ENCODE measurements around the gene GNAQ. TPM values are rescaled to one million over a fixed set of nuclear protein-coding genes. Genes with fewer than 3 reads are reported as not detected.

The GNAQ gene
- total and polyA plus RNA-seq, 2 donors (not counting 1 experiment from before 2014, with no cell fraction given) = 30.4 to 74.3 TPM

DNA sequence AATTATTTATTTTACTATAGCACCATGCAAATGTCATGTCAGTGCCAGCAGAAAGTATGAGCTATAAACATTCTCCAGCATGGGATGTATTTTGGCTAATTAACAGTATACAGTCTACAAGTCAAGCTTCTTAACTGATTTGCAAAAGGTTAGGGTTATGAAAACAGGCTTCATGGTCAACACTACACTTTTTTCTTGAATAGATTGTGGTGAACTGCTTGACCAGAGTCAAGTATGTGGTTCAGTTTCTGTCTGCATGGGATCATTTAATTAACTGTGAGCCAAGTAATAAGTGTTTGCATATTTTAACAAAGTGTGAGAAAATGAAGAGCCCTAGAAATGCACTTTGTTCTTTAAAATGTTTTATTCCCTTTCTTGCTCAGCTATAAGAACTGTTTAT is 14.5 kb upstream of the GNAQ start:
- Histone ChIP-seq H3K27ac (ENCODE audit: insufficient read depth, low read length) (no peak overlapping the region), H3K4me2 (ENCODE audit: extremely low read depth, insufficient read depth, low read length) (no peak overlapping the region), H3K4me3 (replicated peaks in 1 of 4; ENCODE audit: control extremely low read depth in 1 of 4, insufficient read depth in 1 of 4, low read depth in 3 of 4, low read length in 4 of 4) (no peak overlapping the region), H2AFZ (ENCODE audit: low read length) (no peak overlapping the region), H3K4me1 (ENCODE audit: control insufficient read depth, extremely low read depth, insufficient read depth, low read length) (no peaks in the 10 kb centered on the region), H3K27me3 (ENCODE audit: control insufficient read depth, insufficient read depth, low read length) (peaks cover 2% of the 10 kb centered on the region), H3K36me3 (ENCODE audit: control insufficient read depth, insufficient read depth, low read length) (no peaks in the 10 kb centered on the region), H3K9ac (ENCODE audit: insufficient read depth, low read length) (no peak overlapping the region), H3K9me3 (ENCODE audit: control insufficient read depth, insufficient read depth, low read depth, low read length) (no peaks in the 10 kb centered on the region), H4K20me1 (ENCODE audit: control insufficient read depth, extremely low read depth, insufficient read depth, low read length) (no peaks in the 10 kb centered on the region), H3K79me2 (ENCODE audit: control insufficient read depth, insufficient read depth, low read length) (no peaks in the 10 kb centered on the region)
- TF ChIP-seq EZH2 (IDR thresholded peaks at IDR 0.05; ENCODE audit: low read length, missing control alignments) = no peak
- TF ChIP-seq, protein P1, sequence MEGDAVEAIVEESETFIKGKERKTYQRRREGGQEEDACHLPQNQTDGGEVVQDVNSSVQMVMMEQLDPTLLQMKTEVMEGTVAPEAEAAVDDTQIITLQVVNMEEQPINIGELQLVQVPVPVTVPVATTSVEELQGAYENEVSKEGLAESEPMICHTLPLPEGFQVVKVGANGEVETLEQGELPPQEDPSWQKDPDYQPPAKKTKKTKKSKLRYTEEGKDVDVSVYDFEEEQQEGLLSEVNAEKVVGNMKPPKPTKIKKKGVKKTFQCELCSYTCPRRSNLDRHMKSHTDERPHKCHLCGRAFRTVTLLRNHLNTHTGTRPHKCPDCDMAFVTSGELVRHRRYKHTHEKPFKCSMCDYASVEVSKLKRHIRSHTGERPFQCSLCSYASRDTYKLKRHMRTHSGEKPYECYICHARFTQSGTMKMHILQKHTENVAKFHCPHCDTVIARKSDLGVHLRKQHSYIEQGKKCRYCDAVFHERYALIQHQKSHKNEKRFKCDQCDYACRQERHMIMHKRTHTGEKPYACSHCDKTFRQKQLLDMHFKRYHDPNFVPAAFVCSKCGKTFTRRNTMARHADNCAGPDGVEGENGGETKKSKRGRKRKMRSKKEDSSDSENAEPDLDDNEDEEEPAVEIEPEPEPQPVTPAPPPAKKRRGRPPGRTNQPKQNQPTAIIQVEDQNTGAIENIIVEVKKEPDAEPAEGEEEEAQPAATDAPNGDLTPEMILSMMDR (conservative IDR thresholded peaks at IDR 0.05 in 1 of 2, IDR thresholded peaks at IDR 0.05 in 1 of 2; ENCODE audit: low read depth in 1 of 2, low read length in 2 of 2) = no peak
- no peak for DNase-seq (ENCODE audit: low read depth in 2 of 2)

DNA sequence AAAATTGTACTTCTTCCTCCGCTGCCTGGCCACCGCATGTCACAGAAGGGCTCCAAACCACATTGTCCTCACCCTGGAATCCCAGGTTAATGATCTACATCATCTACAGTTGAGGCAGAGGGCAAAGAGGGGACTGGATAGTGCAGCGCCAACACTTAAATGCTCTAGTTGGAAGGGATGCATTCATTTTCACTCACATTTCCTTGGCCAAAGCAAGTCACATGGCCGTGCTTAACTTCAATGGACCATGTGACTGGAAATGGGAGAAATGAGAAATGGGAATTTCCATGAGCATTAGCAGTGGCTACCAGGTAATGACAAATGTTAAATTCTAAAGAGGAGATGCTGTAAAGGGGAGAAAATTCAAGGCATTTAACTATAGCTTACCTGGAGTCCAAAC is 13.3 kb upstream of the GNAQ start:
- Histone ChIP-seq H2AFZ (ENCODE audit: low read length) (no peak overlapping the region), H3K4me2 (ENCODE audit: extremely low read depth, insufficient read depth, low read length) (no peak overlapping the region), H3K79me2 (ENCODE audit: control insufficient read depth, insufficient read depth, low read length) (no peaks in the 10 kb centered on the region), H3K27me3 (ENCODE audit: control insufficient read depth, insufficient read depth, low read length) (peaks cover 2% of the 10 kb centered on the region), H3K4me3 (replicated peaks in 1 of 4; ENCODE audit: control extremely low read depth in 1 of 4, insufficient read depth in 1 of 4, low read depth in 3 of 4, low read length in 4 of 4) (no peak overlapping the region), H3K36me3 (ENCODE audit: control insufficient read depth, insufficient read depth, low read length) (no peaks in the 10 kb centered on the region), H3K9me3 (ENCODE audit: control insufficient read depth, insufficient read depth, low read depth, low read length) (no peaks in the 10 kb centered on the region), H3K9ac (ENCODE audit: insufficient read depth, low read length) (no peak overlapping the region), H3K27ac (ENCODE audit: insufficient read depth, low read length) (no peak overlapping the region), H4K20me1 (ENCODE audit: control insufficient read depth, extremely low read depth, insufficient read depth, low read length) (no peaks in the 10 kb centered on the region), H3K4me1 (ENCODE audit: control insufficient read depth, extremely low read depth, insufficient read depth, low read length) (no peaks in the 10 kb centered on the region)
- no peak for DNase-seq (ENCODE audit: low read depth in 2 of 2)
- TF ChIP-seq, protein P1 (conservative IDR thresholded peaks at IDR 0.05 in 1 of 2, IDR thresholded peaks at IDR 0.05 in 1 of 2; ENCODE audit: low read depth in 1 of 2, low read length in 2 of 2) = no peak
- no peak for TF ChIP-seq EZH2 (IDR thresholded peaks at IDR 0.05; ENCODE audit: low read length, missing control alignments)

DNA sequence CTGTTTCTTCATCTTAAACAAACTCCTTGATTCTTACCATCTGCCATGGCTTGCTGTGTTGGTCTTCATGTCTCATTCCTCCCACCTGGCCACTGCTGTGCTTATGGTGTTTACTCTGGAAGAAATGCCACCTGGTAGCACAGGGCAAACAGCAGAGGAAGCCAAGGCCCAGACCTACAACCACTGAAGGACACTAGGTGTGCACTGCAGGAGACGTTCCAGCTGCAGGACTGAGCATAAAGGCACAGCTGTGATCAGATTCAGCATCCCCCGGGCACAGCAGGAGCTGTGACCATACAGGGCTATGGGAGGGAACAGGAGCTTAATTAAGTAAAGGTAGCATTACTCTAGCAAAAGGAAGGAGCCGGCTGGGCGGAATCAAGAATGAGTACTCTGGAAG is 12.6 kb upstream of the GNAQ start:
- Histone ChIP-seq H2AFZ (ENCODE audit: low read length) (no peak overlapping the region), H4K20me1 (ENCODE audit: control insufficient read depth, extremely low read depth, insufficient read depth, low read length) (no peaks in the 10 kb centered on the region), H3K4me1 (ENCODE audit: control insufficient read depth, extremely low read depth, insufficient read depth, low read length) (no peaks in the 10 kb centered on the region), H3K9me3 (ENCODE audit: control insufficient read depth, insufficient read depth, low read depth, low read length) (no peaks in the 10 kb centered on the region), H3K36me3 (ENCODE audit: control insufficient read depth, insufficient read depth, low read length) (no peaks in the 10 kb centered on the region), H3K79me2 (ENCODE audit: control insufficient read depth, insufficient read depth, low read length) (no peaks in the 10 kb centered on the region), H3K27ac (ENCODE audit: insufficient read depth, low read length) (no peak overlapping the region), H3K9ac (ENCODE audit: insufficient read depth, low read length) (no peak overlapping the region), H3K27me3 (ENCODE audit: control insufficient read depth, insufficient read depth, low read length) (no peaks in the 10 kb centered on the region), H3K4me2 (ENCODE audit: extremely low read depth, insufficient read depth, low read length) (no peak overlapping the region), H3K4me3 (replicated peaks in 1 of 4; ENCODE audit: control extremely low read depth in 1 of 4, insufficient read depth in 1 of 4, low read depth in 3 of 4, low read length in 4 of 4) (no peak overlapping the region)
- TF ChIP-seq EZH2 (IDR thresholded peaks at IDR 0.05; ENCODE audit: low read length, missing control alignments) = no peak
- TF ChIP-seq, protein P1 (conservative IDR thresholded peaks at IDR 0.05 in 1 of 2, IDR thresholded peaks at IDR 0.05 in 1 of 2; ENCODE audit: low read depth in 1 of 2, low read length in 2 of 2) = no peak
- DNase-seq (ENCODE audit: low read depth in 2 of 2) = no peak

Measured in fibroblast of lung (primary cell).